Parathyroid adenoma (tissue), 2 donors: Measurements from ENCODE around the gene BID.

Experiments used
- H2AFZ ChIP-seq: fragments of 300-600 bp; sonication (generic); one replicate; pipeline ENCODE4 v1.7.0; 2017; ENCODE audit warnings: antibody characterized with exemption, mild to moderate bottlenecking
- H3K27ac ChIP-seq: fragments of 300-600 bp; sonication (generic); one replicate; pipeline ENCODE4 v1.7.0; 2017
- H3K27me3 ChIP-seq: fragments of 300-600 bp; sonication (generic); one replicate; pipeline ENCODE4 v1.7.0; 2017; ENCODE audit warnings: low read length; ENCODE audit not compliant: control insufficient read depth, insufficient read depth
- H3K36me3 ChIP-seq: fragments of 300-600 bp; sonication (generic); one replicate; pipeline ENCODE4 v1.7.0; 2017; ENCODE audit warnings: low read length; ENCODE audit not compliant: control insufficient read depth, insufficient read depth
- H3K4me1 ChIP-seq: fragments of 300-600 bp; sonication (generic); one replicate; pipeline ENCODE4 v1.7.0; 2017; ENCODE audit warnings: control low read depth
- H3K4me2 ChIP-seq: fragments of 300-600 bp; sonication (generic); one replicate; pipeline ENCODE4 v1.7.0; 2017; ENCODE audit warnings: low read length
- H3K4me3 ChIP-seq: fragments of 300-600 bp; sonication (generic); one replicate; pipeline ENCODE4 v1.7.0; 2017; ENCODE audit warnings: low read depth, low read length
- H3K79me2 ChIP-seq: fragments of 300-600 bp; sonication (generic); one replicate; pipeline ENCODE4 v1.7.0; 2017; ENCODE audit warnings: control low read depth
- H3K9ac ChIP-seq: fragments of 300-600 bp; sonication (generic); one replicate; pipeline ENCODE4 v1.7.0; 2017; ENCODE audit warnings: mild to moderate bottlenecking
- H3K9me3 ChIP-seq: fragments of 300-600 bp; sonication (generic); one replicate; pipeline ENCODE4 v1.7.0; 2017; ENCODE audit warnings: low read length; ENCODE audit not compliant: control insufficient read depth
- TF ChIP-seq, protein P1 (sequence below): fragments of 300-600 bp; sonication (generic); IDR thresholded peaks from one replicate; pipeline ENCODE4 v1.7.0; 2017; ENCODE audit warnings: antibody characterized with exemption, mild to moderate bottlenecking
- donor health status: primary hyperparathyroidism.

BID gene

DNA sequence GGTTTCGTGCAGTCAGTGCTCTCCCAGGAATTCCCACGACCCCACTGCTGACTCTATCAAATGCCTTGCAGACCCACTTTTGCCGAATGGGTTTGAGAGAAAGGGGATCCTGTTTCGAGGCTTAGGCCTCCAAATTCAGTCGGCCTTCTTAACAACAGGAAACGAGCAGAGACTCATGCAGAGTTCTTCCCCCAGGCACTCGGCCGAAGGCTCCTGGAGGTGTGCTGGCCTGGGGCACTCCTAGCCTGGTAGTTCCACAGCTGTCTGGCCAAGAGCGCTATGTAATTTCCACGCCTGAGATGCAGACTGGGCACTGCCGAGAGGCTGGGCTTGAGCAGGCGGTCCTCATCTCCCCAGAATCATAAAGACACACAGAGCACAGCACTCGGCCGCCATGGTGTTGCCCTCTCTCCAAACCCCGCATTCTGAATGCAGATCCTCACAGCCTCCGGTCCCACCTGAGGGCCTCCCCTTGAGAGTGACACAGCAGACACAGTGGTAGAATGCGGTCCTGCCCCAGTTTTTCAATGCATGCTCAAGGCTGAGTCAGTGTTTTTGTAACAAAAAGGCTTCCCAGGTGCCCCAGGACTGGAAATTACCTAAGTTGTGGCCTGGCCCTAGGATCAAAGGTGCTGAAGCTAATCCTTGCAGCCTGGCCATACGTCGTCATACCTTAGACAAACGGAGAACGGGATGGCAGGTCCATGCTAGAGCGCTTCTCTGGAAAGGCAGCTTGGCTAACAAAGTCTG, 30.2 kb upstream of the BID start:
- H3K9me3 ChIP-seq: no peaks in the 10 kb centered on the region
- no peak overlapping the region for H3K9ac ChIP-seq
- TF ChIP-seq, protein P1, sequence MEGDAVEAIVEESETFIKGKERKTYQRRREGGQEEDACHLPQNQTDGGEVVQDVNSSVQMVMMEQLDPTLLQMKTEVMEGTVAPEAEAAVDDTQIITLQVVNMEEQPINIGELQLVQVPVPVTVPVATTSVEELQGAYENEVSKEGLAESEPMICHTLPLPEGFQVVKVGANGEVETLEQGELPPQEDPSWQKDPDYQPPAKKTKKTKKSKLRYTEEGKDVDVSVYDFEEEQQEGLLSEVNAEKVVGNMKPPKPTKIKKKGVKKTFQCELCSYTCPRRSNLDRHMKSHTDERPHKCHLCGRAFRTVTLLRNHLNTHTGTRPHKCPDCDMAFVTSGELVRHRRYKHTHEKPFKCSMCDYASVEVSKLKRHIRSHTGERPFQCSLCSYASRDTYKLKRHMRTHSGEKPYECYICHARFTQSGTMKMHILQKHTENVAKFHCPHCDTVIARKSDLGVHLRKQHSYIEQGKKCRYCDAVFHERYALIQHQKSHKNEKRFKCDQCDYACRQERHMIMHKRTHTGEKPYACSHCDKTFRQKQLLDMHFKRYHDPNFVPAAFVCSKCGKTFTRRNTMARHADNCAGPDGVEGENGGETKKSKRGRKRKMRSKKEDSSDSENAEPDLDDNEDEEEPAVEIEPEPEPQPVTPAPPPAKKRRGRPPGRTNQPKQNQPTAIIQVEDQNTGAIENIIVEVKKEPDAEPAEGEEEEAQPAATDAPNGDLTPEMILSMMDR: no peak
- no peak overlapping the region for H3K4me3 ChIP-seq
- no peaks in the 10 kb centered on the region for H3K27me3 ChIP-seq
- H3K79me2 ChIP-seq: no peaks in the 10 kb centered on the region
- H3K27ac ChIP-seq: no peak overlapping the region
- no peaks in the 10 kb centered on the region for H3K36me3 ChIP-seq
- no peak overlapping the region for H3K4me2 ChIP-seq
- no peak overlapping the region for H2AFZ ChIP-seq
- no peaks in the 10 kb centered on the region for H3K4me1 ChIP-seq

DNA sequence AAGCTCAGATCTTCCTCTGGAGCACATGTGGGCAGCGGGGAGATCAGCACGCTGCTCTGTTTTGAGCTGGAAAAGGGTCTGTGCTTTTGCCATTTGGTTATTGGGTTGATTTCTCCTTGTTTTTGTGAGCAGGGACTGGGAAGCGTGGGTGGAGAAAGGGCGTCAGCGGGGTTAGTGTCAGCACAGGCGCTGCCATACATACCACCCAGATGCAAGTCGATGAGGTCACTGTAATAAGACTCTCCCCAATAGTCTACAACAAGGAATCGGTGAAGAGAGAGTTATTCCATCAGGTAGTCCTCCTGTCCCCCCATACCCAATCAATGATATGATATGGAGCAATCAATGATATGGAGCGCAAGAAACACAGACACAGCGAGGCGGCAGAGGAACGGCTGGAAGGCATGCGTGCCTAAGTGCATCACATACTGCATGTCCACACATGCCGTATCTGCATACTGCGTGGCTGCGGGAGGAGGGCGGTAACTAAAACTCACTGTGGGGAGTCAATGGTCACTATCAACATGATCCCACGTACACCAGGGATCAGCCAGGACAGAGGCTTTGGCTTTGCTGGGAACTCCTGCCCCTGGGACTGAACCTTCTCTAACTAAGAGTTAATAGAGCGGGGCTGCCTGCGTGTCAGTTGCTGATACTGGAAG, 29.5 kb upstream of the BID start:
- no peak overlapping the region for H2AFZ ChIP-seq
- H3K4me2 ChIP-seq: no peak overlapping the region
- H3K27me3 ChIP-seq: no peaks in the 10 kb centered on the region
- TF ChIP-seq, protein P1: no peak
- H3K4me1 ChIP-seq: no peaks in the 10 kb centered on the region
- no peak overlapping the region for H3K4me3 ChIP-seq
- no peaks in the 10 kb centered on the region for H3K79me2 ChIP-seq
- no peak overlapping the region for H3K27ac ChIP-seq
- H3K36me3 ChIP-seq: no peaks in the 10 kb centered on the region
- H3K9ac ChIP-seq: no peak overlapping the region
- no peaks in the 10 kb centered on the region for H3K9me3 ChIP-seq

DNA sequence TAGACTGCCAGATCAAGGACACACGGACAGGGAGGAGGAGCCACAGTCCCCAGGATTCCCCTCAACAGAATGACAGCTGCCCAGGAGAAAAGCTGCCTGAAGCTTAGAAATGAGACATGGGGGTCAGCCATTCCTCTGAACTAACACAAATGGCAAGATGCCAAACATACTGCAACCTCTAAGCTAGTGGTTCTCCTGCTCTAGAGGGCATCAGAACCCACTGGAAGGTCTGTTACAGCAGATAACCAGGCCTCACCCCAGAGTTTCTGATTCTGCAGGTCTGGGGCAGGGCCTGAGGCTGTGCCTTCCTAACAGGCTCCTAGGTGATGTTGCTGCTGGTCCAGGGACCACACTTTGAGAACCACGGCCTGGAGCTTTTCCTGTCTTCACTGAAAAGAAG, 28.6 kb upstream of the BID start:
- TF ChIP-seq, protein P1: no peak
- Histone ChIP-seq H3K4me2 (no peak overlapping the region), H3K36me3 (no peaks in the 10 kb centered on the region), H3K4me3 (no peak overlapping the region), H2AFZ (no peak overlapping the region), H3K4me1 (no peaks in the 10 kb centered on the region), H3K27ac (no peak overlapping the region), H3K27me3 (no peaks in the 10 kb centered on the region), H3K9ac (no peak overlapping the region), H3K9me3 (no peaks in the 10 kb centered on the region), H3K79me2 (no peaks in the 10 kb centered on the region)

DNA sequence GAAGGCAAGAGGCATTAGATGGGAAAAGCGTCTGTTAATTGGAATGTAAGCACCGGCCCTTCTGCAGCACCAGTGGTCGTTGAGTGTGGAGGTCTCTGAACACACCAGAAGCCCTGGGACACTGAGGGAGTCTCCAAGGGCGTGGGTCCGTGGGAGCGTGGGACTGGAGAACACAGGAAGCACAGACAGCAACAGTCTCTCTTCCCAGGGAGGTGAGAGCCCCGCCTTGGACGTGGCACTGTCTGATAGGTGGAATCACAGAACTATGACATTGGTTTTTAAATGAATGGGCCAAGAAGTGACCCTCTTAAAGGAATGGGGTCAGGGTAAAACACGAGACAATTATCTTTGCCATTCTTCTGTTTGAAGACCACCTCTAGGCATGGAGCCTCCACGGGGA, 28.1 kb upstream of the BID start:
- no peaks in the 10 kb centered on the region for H3K36me3 ChIP-seq
- H3K27me3 ChIP-seq: no peaks in the 10 kb centered on the region
- TF ChIP-seq, protein P1: no peak
- H3K4me3 ChIP-seq: no peak overlapping the region
- no peak overlapping the region for H2AFZ ChIP-seq
- no peaks in the 10 kb centered on the region for H3K79me2 ChIP-seq
- H3K4me1 ChIP-seq: no peaks in the 10 kb centered on the region
- no peaks in the 10 kb centered on the region for H3K9me3 ChIP-seq
- no peak overlapping the region for H3K4me2 ChIP-seq
- H3K27ac ChIP-seq: no peak overlapping the region
- H3K9ac ChIP-seq: no peak overlapping the region
